Suprapubic skin (tissue), 4 donors: Measurements from ENCODE around the gene C9.
"Not testable (repeated sequence)": the region's sequence is repeated elsewhere in the genome, so short reads cannot be mapped to it uniquely, and the experiment has no call there.

Experiments used
- EP300 ChIP-seq: sonication (generic); formaldehyde crosslinking; IDR thresholded peaks from one replicate; pipeline ENCODE4 v1.6.1; 2017; ENCODE audit warnings: antibody characterized with exemption
- POLR2A ChIP-seq, 2 donors: fragments of 450-650 bp; IDR thresholded peaks; one replicate each; pipeline ENCODE4 v1.6.1; 2017; ENCODE audit warnings: antibody characterized with exemption in 2 of 2, mild to moderate bottlenecking in 2 of 2, moderate library complexity in 2 of 2
- POLR2AphosphoS5 ChIP-seq, 3 donors: sonication (generic); formaldehyde crosslinking; IDR thresholded peaks; one replicate each; pipeline ENCODE4 v1.6.1; 2017; ENCODE audit warnings: antibody characterized with exemption in 3 of 3
- TF ChIP-seq, protein P1 (sequence below), 2 donors: fragments of 200-600 bp in 1 of 2; fragments of 450-650 bp in 1 of 2; sonication (generic) in 1 of 2; IDR thresholded peaks; one replicate each; pipeline ENCODE4 v1.5.1; 2016 to 2019; ENCODE audit warnings: antibody characterized with exemption in 2 of 2, mild to moderate bottlenecking in 1 of 2, moderate library complexity in 1 of 2

DNA sequence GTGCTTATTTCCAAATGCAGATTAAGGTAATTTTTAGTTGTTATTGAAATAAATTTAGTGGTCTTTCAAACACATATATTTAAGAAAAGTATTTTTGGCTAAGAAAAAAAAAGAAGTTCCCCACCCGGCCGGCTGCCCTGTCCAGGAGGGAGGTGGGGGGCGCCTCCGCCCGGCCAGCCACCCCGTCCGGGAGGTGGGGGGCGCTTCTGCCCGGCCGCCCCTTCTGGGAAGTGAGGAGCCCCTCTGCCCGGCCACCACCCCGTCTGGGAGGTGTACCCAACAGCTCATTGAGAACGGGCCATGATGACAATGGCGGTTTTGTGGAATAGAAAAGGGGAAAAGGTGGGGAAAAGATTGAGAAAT, 91.4 kb downstream of the C9 start:
- TF ChIP-seq, protein P1, sequence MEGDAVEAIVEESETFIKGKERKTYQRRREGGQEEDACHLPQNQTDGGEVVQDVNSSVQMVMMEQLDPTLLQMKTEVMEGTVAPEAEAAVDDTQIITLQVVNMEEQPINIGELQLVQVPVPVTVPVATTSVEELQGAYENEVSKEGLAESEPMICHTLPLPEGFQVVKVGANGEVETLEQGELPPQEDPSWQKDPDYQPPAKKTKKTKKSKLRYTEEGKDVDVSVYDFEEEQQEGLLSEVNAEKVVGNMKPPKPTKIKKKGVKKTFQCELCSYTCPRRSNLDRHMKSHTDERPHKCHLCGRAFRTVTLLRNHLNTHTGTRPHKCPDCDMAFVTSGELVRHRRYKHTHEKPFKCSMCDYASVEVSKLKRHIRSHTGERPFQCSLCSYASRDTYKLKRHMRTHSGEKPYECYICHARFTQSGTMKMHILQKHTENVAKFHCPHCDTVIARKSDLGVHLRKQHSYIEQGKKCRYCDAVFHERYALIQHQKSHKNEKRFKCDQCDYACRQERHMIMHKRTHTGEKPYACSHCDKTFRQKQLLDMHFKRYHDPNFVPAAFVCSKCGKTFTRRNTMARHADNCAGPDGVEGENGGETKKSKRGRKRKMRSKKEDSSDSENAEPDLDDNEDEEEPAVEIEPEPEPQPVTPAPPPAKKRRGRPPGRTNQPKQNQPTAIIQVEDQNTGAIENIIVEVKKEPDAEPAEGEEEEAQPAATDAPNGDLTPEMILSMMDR (IDR thresholded peaks at IDR 0.05), result not testable (repeated sequence)
- not testable (repeated sequence) for TF ChIP-seq EP300; POLR2A (IDR thresholded peaks at IDR 0.05); POLR2AphosphoS5 (IDR thresholded peaks at IDR 0.05)
